NCI-H1930 (cell line): ENCODE measurements around the gene BRD4.

Source experiments
- DNase-seq, 2 experiments: peaks; one replicate each; lab custom pipeline; 2025; lab: John Stamatoyannopoulos, UW

Gene BRD4

GRCh38 chr19:15248106-15248505 lies 84.2 kb downstream of the BRD4 start:
- no peak for DNase-seq

- no peak for DNase-seq
Measured at GRCh38 chr19:15247107-15248014, 85.0 kb downstream of the BRD4 start.

- no peak for DNase-seq
Measured at GRCh38 chr19:15246198-15246481, 86.2 kb downstream of the BRD4 start.

GRCh38 chr19:15245370-15246197 lies 86.8 kb downstream of the BRD4 start:
- no peak for DNase-seq

- DNase-seq: no peak
Measured at GRCh38 chr19:15244808-15245207, 87.5 kb downstream of the BRD4 start.

GRCh38 chr19:15244106-15244803 lies 88.1 kb downstream of the BRD4 start:
- no peak for DNase-seq

- DNase-seq: no peak
Measured at GRCh38 chr19:15243236-15243957, 88.9 kb downstream of the BRD4 start.

- DNase-seq: no peak
Measured at GRCh38 chr19:15241259-15241910, 91.0 kb downstream of the BRD4 start.

- DNase-seq: no peak
Measured at GRCh38 chr19:15240515-15240914, 91.8 kb downstream of the BRD4 start.

- DNase-seq: no peak
Measured at GRCh38 chr19:15239337-15239949, 92.9 kb downstream of the BRD4 start.

- DNase-seq: no peak
Measured at GRCh38 chr19:15238639-15239155, 93.6 kb downstream of the BRD4 start.

GRCh38 chr19:15237759-15238638 lies 94.3 kb downstream of the BRD4 start:
- DNase-seq: no peak

- no peak for DNase-seq
Measured at GRCh38 chr19:15236886-15237285, 95.5 kb downstream of the BRD4 start.

- DNase-seq: no peak
Measured at GRCh38 chr19:15235781-15236180, 96.6 kb downstream of the BRD4 start.

GRCh38 chr19:15234431-15235130 lies 97.8 kb downstream of the BRD4 start:
- no peak for DNase-seq

- DNase-seq: no peak
Measured at GRCh38 chr19:15231271-15231670, 101.1 kb downstream of the BRD4 start.

GRCh38 chr19:15227261-15227660 lies 105.1 kb downstream of the BRD4 start:
- no peak for DNase-seq

- DNase-seq: no peak
Measured at GRCh38 chr19:15225760-15226159, 106.6 kb downstream of the BRD4 start.
